ENCODE data around the gene UHRF1.
"Not testable (repeated sequence)": the region's sequence is repeated elsewhere in the genome, so short reads cannot be mapped to it uniquely, and the experiment has no call there.

The UHRF1 gene

GRCh38 chr19:4974880-4975469 is 65.7 kb downstream of the UHRF1 start:
- no peak for DNase-seq

- DNase-seq, result not testable (repeated sequence)
Observed at GRCh38 chr19:4975601-4976000, 66.3 kb downstream of the UHRF1 start.

- DNase-seq, result peak; percentile 8
Observed at GRCh38 chr19:4976401-4977298, 67.3 kb downstream of the UHRF1 start.

GRCh38 chr19:4977299-4978174 is 68.2 kb downstream of the UHRF1 start:
- DNase-seq, result no peak

- DNase-seq, result no peak
Observed at GRCh38 chr19:4979211-4979807, 70.0 kb downstream of the UHRF1 start.

GRCh38 chr19:4980067-4980466 is 70.8 kb downstream of the UHRF1 start:
- no peak for DNase-seq

GRCh38 chr19:4980838-4981680 is 71.8 kb downstream of the UHRF1 start:
- no peak for DNase-seq

- DNase-seq, result no peak
Observed at GRCh38 chr19:4981681-4981958, 72.3 kb downstream of the UHRF1 start.

GRCh38 chr19:4983346-4984105 is 74.2 kb downstream of the UHRF1 start:
- DNase-seq, result no peak

- DNase-seq, result no peak
Observed at GRCh38 chr19:4984106-4984380, 74.7 kb downstream of the UHRF1 start.

GRCh38 chr19:4984438-4984990 is 75.2 kb downstream of the UHRF1 start:
- no peak for DNase-seq

- no peak for DNase-seq
Observed at GRCh38 chr19:4985551-4985991, 76.3 kb downstream of the UHRF1 start.

GRCh38 chr19:4986056-4986455 is 76.8 kb downstream of the UHRF1 start:
- DNase-seq, result no peak

GRCh38 chr19:4986471-4986891 is 77.2 kb downstream of the UHRF1 start:
- no peak for DNase-seq

GRCh38 chr19:4987256-4987655 is 78.0 kb downstream of the UHRF1 start:
- no peak for DNase-seq

GRCh38 chr19:4987692-4988370 is 78.5 kb downstream of the UHRF1 start:
- no peak for DNase-seq

GRCh38 chr19:4988770-4989251 is 79.5 kb downstream of the UHRF1 start:
- DNase-seq, result no peak

GRCh38 chr19:4990306-4990705 is 81.0 kb downstream of the UHRF1 start:
- DNase-seq, result no peak

- no peak for DNase-seq
Observed at GRCh38 chr19:4991538-4991937, 82.2 kb downstream of the UHRF1 start.

GRCh38 chr19:4991996-4992698 is 82.8 kb downstream of the UHRF1 start:
- no peak for DNase-seq

All from CD4-positive, alpha-beta T cell treated with Interleukin-4 for 4 hours (primary cell).